ENCODE results near the gene TMC1.

Gene TMC1

DNA sequence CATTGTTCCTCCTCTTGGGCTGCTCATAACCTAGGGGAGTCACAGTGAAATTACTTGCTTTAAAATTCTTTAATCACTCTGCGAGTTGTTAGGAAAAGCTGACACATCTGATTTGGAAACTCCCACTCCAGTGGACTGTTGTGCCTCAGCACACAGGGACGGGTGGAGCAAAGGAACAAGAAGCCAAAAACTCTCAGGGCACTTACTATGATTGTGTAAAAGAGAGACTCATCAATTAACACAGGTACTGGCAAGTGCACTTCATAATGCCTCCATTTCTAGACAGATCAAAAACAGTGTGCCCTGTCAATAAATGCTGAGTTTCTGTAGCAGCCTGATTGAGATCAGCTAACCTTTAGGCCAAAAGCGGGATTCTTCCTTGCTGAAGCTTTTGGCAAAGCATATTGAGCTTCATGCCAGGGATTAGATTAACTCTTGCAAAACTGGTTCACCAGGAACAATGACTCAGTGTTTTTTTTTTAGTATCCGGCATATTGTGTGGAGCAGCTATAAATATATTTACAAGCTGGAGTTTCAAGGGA, 55.9 kb downstream of the TMC1 start:
- peak overlapping the region; percentile 76 for H3K27ac ChIP-seq (ENCODE audit: poor library complexity, severe bottlenecking)
- DNase-seq (ENCODE audit: low spot score) (no peak), ATAC-seq (ENCODE audit: low read depth) (peak; percentile 72)
- no peaks in the 10 kb centered on the region for H3K36me3 ChIP-seq (ENCODE audit: low read depth)
- no peak for TF ChIP-seq CTCF (IDR thresholded peaks at IDR 0.05; ENCODE audit: poor library complexity, severe bottlenecking)
- no peaks in the 10 kb centered on the region for H3K27me3 ChIP-seq (ENCODE audit: insufficient read depth, poor library complexity, severe bottlenecking)
- H3K4me1 ChIP-seq (ENCODE audit: insufficient read depth, poor library complexity, severe bottlenecking), result peaks cover 50% of the 10 kb centered on the region
- H3K9me3 ChIP-seq (ENCODE audit: severe bottlenecking), result no peaks in the 10 kb centered on the region
- no peak overlapping the region for H3K4me3 ChIP-seq (ENCODE audit: severe bottlenecking)

GRCh38 chr9:72579190-72579589, 57.8 kb downstream of the TMC1 start:
- TF ChIP-seq CTCF (IDR thresholded peaks at IDR 0.05; ENCODE audit: poor library complexity, severe bottlenecking), result no peak
- H3K4me3 ChIP-seq (ENCODE audit: severe bottlenecking), result no peak overlapping the region
- no peaks in the 10 kb centered on the region for H3K27me3 ChIP-seq (ENCODE audit: insufficient read depth, poor library complexity, severe bottlenecking)
- peaks cover 53% of the 10 kb centered on the region for H3K4me1 ChIP-seq (ENCODE audit: insufficient read depth, poor library complexity, severe bottlenecking)
- H3K9me3 ChIP-seq (ENCODE audit: severe bottlenecking), result no peaks in the 10 kb centered on the region
- H3K36me3 ChIP-seq (ENCODE audit: low read depth), result no peaks in the 10 kb centered on the region
- peak overlapping the region; percentile 76 for H3K27ac ChIP-seq (ENCODE audit: poor library complexity, severe bottlenecking)
- DNase-seq (ENCODE audit: low spot score), result peak; percentile 76
- peak; percentile 84 for ATAC-seq (ENCODE audit: low read depth)

DNA sequence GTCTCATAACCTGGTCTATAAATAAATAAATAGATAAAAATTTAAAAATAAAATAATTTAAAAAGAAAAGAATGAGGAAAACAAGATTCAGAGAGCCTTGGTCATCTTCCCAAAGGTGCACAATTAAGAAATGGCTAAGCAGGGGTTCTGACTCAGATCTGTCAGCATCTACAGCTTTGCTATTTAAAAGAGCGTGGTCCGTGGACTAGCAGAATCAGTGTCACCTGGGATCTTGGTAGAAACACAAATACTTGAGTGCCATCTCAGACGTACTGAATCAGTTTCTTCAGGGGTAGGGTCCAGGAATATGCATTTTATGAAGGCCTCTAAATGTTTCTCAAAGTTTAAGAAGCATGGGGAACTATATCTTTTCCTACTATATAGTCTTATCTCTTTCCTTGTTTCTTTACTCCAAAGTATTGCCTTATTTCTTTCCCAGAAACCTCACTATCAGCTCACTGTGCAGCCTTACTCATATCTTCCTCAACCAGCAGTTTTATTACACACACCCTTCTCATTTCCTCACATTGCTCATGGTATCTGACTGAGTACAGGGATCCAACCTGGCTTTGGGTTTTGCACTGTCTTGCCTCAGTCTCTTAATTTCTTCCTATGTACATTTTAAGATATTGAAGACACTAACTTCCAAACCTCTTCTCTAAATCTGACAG, 58.6 kb downstream of the TMC1 start:
- H3K9me3 ChIP-seq (ENCODE audit: severe bottlenecking), result no peaks in the 10 kb centered on the region
- DNase-seq (ENCODE audit: low spot score), result no peak
- no peak for TF ChIP-seq CTCF (IDR thresholded peaks at IDR 0.05; ENCODE audit: poor library complexity, severe bottlenecking)
- H3K4me3 ChIP-seq (ENCODE audit: severe bottlenecking), result no peak overlapping the region
- no peaks in the 10 kb centered on the region for H3K36me3 ChIP-seq (ENCODE audit: low read depth)
- H3K27me3 ChIP-seq (ENCODE audit: insufficient read depth, poor library complexity, severe bottlenecking), result no peaks in the 10 kb centered on the region
- ATAC-seq (ENCODE audit: low read depth), result peak; percentile 68
- peak overlapping the region; percentile 76 for H3K27ac ChIP-seq (ENCODE audit: poor library complexity, severe bottlenecking)
- H3K4me1 ChIP-seq (ENCODE audit: insufficient read depth, poor library complexity, severe bottlenecking), result peaks cover 53% of the 10 kb centered on the region

- Histone ChIP-seq H3K27ac (ENCODE audit: poor library complexity, severe bottlenecking) (peak overlapping the region; percentile 3), H3K36me3 (ENCODE audit: low read depth) (no peaks in the 10 kb centered on the region), H3K9me3 (ENCODE audit: severe bottlenecking) (no peaks in the 10 kb centered on the region), H3K4me1 (ENCODE audit: insufficient read depth, poor library complexity, severe bottlenecking) (peaks cover 59% of the 10 kb centered on the region), H3K27me3 (ENCODE audit: insufficient read depth, poor library complexity, severe bottlenecking) (no peaks in the 10 kb centered on the region), H3K4me3 (ENCODE audit: severe bottlenecking) (no peak overlapping the region)
- no peak for TF ChIP-seq CTCF (IDR thresholded peaks at IDR 0.05; ENCODE audit: poor library complexity, severe bottlenecking)
- ATAC-seq (ENCODE audit: low read depth) (no peak), DNase-seq (ENCODE audit: low spot score) (no peak)
These were observed 60.3 kb downstream of the TMC1 start for GRCh38 chr9:72581694-72582093.

GRCh38 chr9:72583370-72583769, 62.0 kb downstream of the TMC1 start:
- no peaks in the 10 kb centered on the region for H3K36me3 ChIP-seq (ENCODE audit: low read depth)
- ATAC-seq (ENCODE audit: low read depth) (no peak), DNase-seq (ENCODE audit: low spot score) (no peak)
- TF ChIP-seq CTCF (IDR thresholded peaks at IDR 0.05; ENCODE audit: poor library complexity, severe bottlenecking), result no peak
- H3K27me3 ChIP-seq (ENCODE audit: insufficient read depth, poor library complexity, severe bottlenecking), result no peaks in the 10 kb centered on the region
- H3K4me1 ChIP-seq (ENCODE audit: insufficient read depth, poor library complexity, severe bottlenecking), result peaks cover 50% of the 10 kb centered on the region
- no peak overlapping the region for H3K27ac ChIP-seq (ENCODE audit: poor library complexity, severe bottlenecking)
- no peaks in the 10 kb centered on the region for H3K9me3 ChIP-seq (ENCODE audit: severe bottlenecking)
- H3K4me3 ChIP-seq (ENCODE audit: severe bottlenecking), result no peak overlapping the region
